OCI-LY7 (cell line): ENCODE results near the gene EEIG1. TPM values are rescaled to one million over a fixed set of nuclear protein-coding genes. Genes with fewer than 3 reads are reported as not detected.

Experiments used
- BruUV-seq: library from RNA; stranded (reverse); fragments of 400-500 nt; replicated peaks from 2 replicates; lab custom pipeline; 2021; lab: Mats Ljungman, UMichigan
- CTCF ChIA-PET: fragments of 300-600 bp; sonication (Branson Sonifier 250); formaldehyde crosslinking; loops from one replicate; lab custom pipeline; 2022; ENCODE audit warnings: antibody characterized with exemption; ENCODE audit not compliant: unreplicated experiment; lab: Charles Lee
- POLR2A ChIA-PET: fragments of 300-600 bp; sonication (Branson Sonifier 250); formaldehyde crosslinking; loops from one replicate; lab custom pipeline; 2022; ENCODE audit warnings: antibody characterized with exemption; lab: Charles Lee
- DNase-seq: peaks from one replicate; pipeline ENCODE4 v3.0.0-alpha.2; 2015; ENCODE audit warnings: low spot score
- H2AFZ ChIP-seq: fragments of 200-600 bp; sonication (generic), shearing (Covaris generic); 2 replicates; pipeline ENCODE4 v1.6.1; 2014; ENCODE audit warnings: mild to moderate bottlenecking, antibody characterized with exemption, low read length, moderate library complexity
- H3K27ac ChIP-seq: fragments of 200-600 bp; sonication (generic); 2 replicates; pipeline ENCODE4 v1.5.1; 2014; ENCODE audit warnings: mixed run types, low read depth, mild to moderate bottlenecking, moderate library complexity, low read length, inconsistent platforms; ENCODE audit not compliant: poor library complexity, severe bottlenecking
- H3K36me3 ChIP-seq: fragments of 200-600 bp; sonication (generic); 2 replicates; pipeline ENCODE4 v1.6.1; 2014; ENCODE audit warnings: mild to moderate bottlenecking, antibody characterized with exemption, low read length, moderate library complexity, mixed read lengths; ENCODE audit not compliant: insufficient read depth
- H3K4me1 ChIP-seq: fragments of 200-600 bp; sonication (generic); 2 replicates; pipeline ENCODE4 v1.5.1; 2014; ENCODE audit warnings: mild to moderate bottlenecking, low read length; ENCODE audit not compliant: insufficient read depth, poor library complexity, severe bottlenecking
- H3K4me2 ChIP-seq: fragments of 200-600 bp; sonication (generic); 2 replicates; pipeline ENCODE4 v1.6.1; 2014; ENCODE audit warnings: mild to moderate bottlenecking, low read length
- H3K4me3 ChIP-seq: fragments of 200-600 bp; sonication (generic); 2 replicates; pipeline ENCODE4 v1.5.1; 2014; ENCODE audit warnings: mild to moderate bottlenecking, low read depth, low read length; ENCODE audit not compliant: poor library complexity, severe bottlenecking
- H3K79me2 ChIP-seq: fragments of 200-600 bp; sonication (generic); 2 replicates; pipeline ENCODE4 v1.6.1; 2016; ENCODE audit warnings: low read depth, mild to moderate bottlenecking, low read length, moderate library complexity, mixed read lengths; ENCODE audit not compliant: insufficient read depth
- H3K9me2 ChIP-seq: fragments of 200-600 bp; sonication (generic); 2 replicates; pipeline ENCODE4 v1.6.1; 2016; ENCODE audit warnings: mild to moderate bottlenecking, low read length, mixed read lengths; ENCODE audit not compliant: insufficient read depth
- H3K9me3 ChIP-seq: fragments of 200-600 bp; sonication (generic); 2 replicates; pipeline ENCODE4 v1.6.1; 2014; ENCODE audit warnings: mild to moderate bottlenecking, mixed run types, low read length, mixed read lengths
- H4K20me1 ChIP-seq: fragments of 200-600 bp; sonication (generic); 2 replicates; pipeline ENCODE4 v1.6.1; 2014; ENCODE audit warnings: mild to moderate bottlenecking, antibody characterized with exemption, low read length, moderate library complexity, mixed read lengths; ENCODE audit not compliant: insufficient read depth
- CTCF ChIP-seq: fragments of 200-600 bp; sonication (generic); conservative IDR thresholded peaks from 2 replicates; pipeline ENCODE4 v1.5.1; 2014; ENCODE audit warnings: mild to moderate bottlenecking, antibody characterized with exemption, low read length, moderate library complexity, mixed read lengths
- EZH2phosphoT487 ChIP-seq: fragments of 200-600 bp; sonication (generic); IDR thresholded peaks from 2 replicates; pipeline ENCODE4 v1.6.1; 2018; ENCODE audit warnings: low read depth, borderline replicate concordance, mild to moderate bottlenecking, mixed run types, antibody characterized with exemption, low read length, moderate library complexity, mixed read lengths
- intact Hi-C: fragments of 100-400 bp; cut with micrococcal nuclease; formaldehyde crosslinking; loops from one replicate; pipeline ENCODE4 v1.10.0; 2022; ENCODE audit not compliant: unreplicated experiment
- total RNA-seq, 2 experiments: library from RNA; depleted of rRNA in 1 of 2; stranded (reverse); fragments of >200 nt in 1 of 2; shearing (Covaris generic) in 1 of 2; gene quantifications; 2 replicates each; pipeline ENCODE4 v1.2.3, GENCODE V29; 2014 to 2022

Gene EEIG1
- total RNA-seq, 2 experiments from 2014 or later: 25.8 to 60.1 TPM

GRCh38 chr9:128001151-128001778, 20.5 kb upstream of the EEIG1 start:
- Histone ChIP-seq H3K9me3 (0 out of 2 replicates have a peak, but pooled peaks cover 4% of the 10 kb centered on the region), H3K4me1 (peaks cover 12% of the 10 kb centered on the region), H3K27ac (no peak overlapping the region), H3K36me3 (no peaks in the 10 kb centered on the region), H3K4me3 (no peak overlapping the region), H3K4me2 (no peak overlapping the region), H3K79me2 (no peaks in the 10 kb centered on the region), H4K20me1 (no peaks in the 10 kb centered on the region), H3K9me2 (no peaks in the 10 kb centered on the region), H2AFZ (no peak overlapping the region)
- ChIA-PET POLR2A (interaction anchor here (0.6 kb wide), 1 partner anchor 12 kb away, joined by 3 read pairs; no protein-coding TSS in a partner anchor), CTCF (no interaction called here)
- BruUV-seq: no TSS peak
- intact Hi-C loops: no loop called here
- no peak for TF ChIP-seq CTCF
- no peak for TF ChIP-seq EZH2phosphoT487
- no peak for DNase-seq

- no peak for TF ChIP-seq EZH2phosphoT487
- TF ChIP-seq CTCF: no peak
- Histone ChIP-seq H3K9me3 (0 out of 2 replicates have a peak, but pooled peaks cover 4% of the 10 kb centered on the region), H3K79me2 (no peaks in the 10 kb centered on the region), H3K4me3 (no peak overlapping the region), H3K9me2 (no peaks in the 10 kb centered on the region), H3K4me2 (no peak overlapping the region), H3K27ac (no peak overlapping the region), H4K20me1 (no peaks in the 10 kb centered on the region), H3K36me3 (no peaks in the 10 kb centered on the region), H2AFZ (no peak overlapping the region), H3K4me1 (peaks cover 10% of the 10 kb centered on the region)
- intact Hi-C loops: no loop called here
- BruUV-seq: no TSS peak
- no peak for DNase-seq
- CTCF ChIA-PET: no interaction called here
- POLR2A ChIA-PET: no interaction called here
Measured at GRCh38 chr9:127999461-127999860, 18.7 kb upstream of the EEIG1 start.

GRCh38 chr9:127993721-127994120, 12.9 kb upstream of the EEIG1 start:
- no TSS peak for BruUV-seq
- H3K27ac ChIP-seq: no peak overlapping the region
- H3K9me2 ChIP-seq: no peaks in the 10 kb centered on the region
- no peaks in the 10 kb centered on the region for H3K36me3 ChIP-seq
- H3K4me3 ChIP-seq: no peak overlapping the region
- TF ChIP-seq CTCF (no peak), EZH2phosphoT487 (no peak)
- peaks cover 29% of the 10 kb centered on the region for H3K4me1 ChIP-seq
- POLR2A ChIA-PET: interaction anchor here (1.9 kb wide), 1 partner anchor 13 kb away, joined by 5 read pairs; no protein-coding TSS in a partner anchor
- H3K79me2 ChIP-seq: no peaks in the 10 kb centered on the region
- DNase-seq: no peak
- CTCF ChIA-PET: no interaction called here
- no peaks in the 10 kb centered on the region for H4K20me1 ChIP-seq
- no peaks in the 10 kb centered on the region for H3K9me3 ChIP-seq
- H2AFZ ChIP-seq: no peak overlapping the region
- H3K4me2 ChIP-seq: no peak overlapping the region
- intact Hi-C loops: no loop called here
